Mammary epithelial cell (primary cell): ENCODE data around the gene BMAL1.

Experiments used
- EZH2 ChIP-seq: IDR thresholded peaks from 2 replicates; pipeline ENCODE4 v1.6.1; 2012; ENCODE audit warnings: low read length, inconsistent platforms, borderline replicate concordance
- TF ChIP-seq, protein P1 (sequence below), 2 donors: IDR thresholded peaks in 1 of 2; conservative IDR thresholded peaks in 1 of 2; 2 replicates each; pipeline ENCODE4 v1.5.1; 2011 to 2012; ENCODE audit warnings: inconsistent platforms in 2 of 2, low read length in 2 of 2, mild to moderate bottlenecking in 2 of 2, control low read depth in 1 of 2, low read depth in 1 of 2; ENCODE audit not compliant: insufficient read depth in 1 of 2; ENCODE audit errors: extremely low read depth in 1 of 2

DNA sequence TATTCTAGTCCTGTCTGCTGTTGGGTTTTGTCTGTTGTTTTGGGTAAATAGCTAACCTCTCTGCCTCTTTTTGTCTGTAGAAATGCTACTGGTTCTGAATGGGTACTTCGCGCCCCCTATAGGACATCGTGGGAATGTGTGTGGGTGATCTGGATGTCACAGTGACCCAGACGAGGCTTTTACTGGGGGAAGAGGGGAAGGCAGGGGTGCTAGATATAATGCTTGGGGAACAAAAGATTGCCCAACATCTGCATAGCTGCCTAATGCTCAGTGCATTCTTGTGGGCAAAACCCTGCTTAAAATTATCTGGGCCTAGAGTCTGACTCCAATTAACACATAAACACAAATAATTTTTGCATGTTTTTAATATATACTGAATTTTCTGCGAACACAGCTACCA is 57.7 kb downstream of the BMAL1 start:
- TF ChIP-seq, protein P1, sequence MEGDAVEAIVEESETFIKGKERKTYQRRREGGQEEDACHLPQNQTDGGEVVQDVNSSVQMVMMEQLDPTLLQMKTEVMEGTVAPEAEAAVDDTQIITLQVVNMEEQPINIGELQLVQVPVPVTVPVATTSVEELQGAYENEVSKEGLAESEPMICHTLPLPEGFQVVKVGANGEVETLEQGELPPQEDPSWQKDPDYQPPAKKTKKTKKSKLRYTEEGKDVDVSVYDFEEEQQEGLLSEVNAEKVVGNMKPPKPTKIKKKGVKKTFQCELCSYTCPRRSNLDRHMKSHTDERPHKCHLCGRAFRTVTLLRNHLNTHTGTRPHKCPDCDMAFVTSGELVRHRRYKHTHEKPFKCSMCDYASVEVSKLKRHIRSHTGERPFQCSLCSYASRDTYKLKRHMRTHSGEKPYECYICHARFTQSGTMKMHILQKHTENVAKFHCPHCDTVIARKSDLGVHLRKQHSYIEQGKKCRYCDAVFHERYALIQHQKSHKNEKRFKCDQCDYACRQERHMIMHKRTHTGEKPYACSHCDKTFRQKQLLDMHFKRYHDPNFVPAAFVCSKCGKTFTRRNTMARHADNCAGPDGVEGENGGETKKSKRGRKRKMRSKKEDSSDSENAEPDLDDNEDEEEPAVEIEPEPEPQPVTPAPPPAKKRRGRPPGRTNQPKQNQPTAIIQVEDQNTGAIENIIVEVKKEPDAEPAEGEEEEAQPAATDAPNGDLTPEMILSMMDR (conservative IDR thresholded peaks at IDR 0.05 in 1 of 2, IDR thresholded peaks at IDR 0.05 in 1 of 2; ENCODE audit: extremely low read depth in 1 of 2, insufficient read depth in 1 of 2, low read depth in 1 of 2, low read length in 2 of 2) = peak; percentile 84 to 86
- no peak for TF ChIP-seq EZH2
